DMS79 treated with DMSO at 0.1 percent for 48 hours (cell line): ENCODE data around the gene NRL.
A peak's percentile ranks its signal among the peaks of the same experiment; 100 is the strongest.

Experiments used
- DNase-seq: peaks from one replicate; lab custom pipeline; 2025; lab: John Stamatoyannopoulos, UW

NRL gene

DNA sequence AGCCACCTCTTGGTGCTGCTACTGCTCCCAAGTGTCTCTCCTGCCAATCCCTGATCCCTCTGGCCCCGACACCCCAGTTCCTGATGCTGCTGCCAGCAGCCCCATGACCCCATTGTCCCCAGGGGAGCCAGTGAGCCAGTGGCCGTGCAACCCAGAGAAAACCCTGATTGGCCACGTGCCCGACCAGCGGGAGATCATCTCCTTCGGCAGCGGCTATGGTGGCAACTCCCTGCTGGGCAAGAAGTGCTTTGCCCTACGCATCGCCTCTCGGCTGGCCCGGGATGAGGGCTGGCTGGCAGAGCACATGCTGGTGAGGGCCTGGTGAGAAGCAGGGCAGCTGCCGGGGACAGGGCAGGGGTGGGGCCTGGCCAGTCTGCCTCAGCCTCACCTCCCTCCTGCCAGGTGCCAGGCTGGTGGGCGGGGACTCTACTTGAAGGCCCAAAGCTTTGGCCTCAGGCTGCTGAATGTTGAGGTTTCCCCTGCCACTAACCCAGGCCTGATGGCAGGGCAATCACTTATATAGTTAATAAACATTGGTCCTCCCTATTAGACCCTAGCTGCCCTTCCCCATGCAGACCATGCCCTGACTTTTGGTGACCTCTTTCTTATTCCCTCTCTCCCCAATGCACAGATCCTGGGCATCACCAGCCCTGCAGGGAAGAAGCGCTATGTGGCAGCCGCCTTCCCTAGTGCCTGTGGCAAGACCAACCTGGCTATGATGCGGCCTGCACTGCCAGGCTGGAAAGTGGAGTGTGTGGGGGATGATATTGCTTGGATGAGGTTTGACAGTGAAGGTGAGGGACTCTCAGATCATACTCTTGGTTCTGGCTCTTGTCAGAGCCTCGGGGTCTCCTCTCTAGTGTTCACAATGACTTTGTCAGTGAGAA, 15.6 kb downstream of the NRL start:
- peak; percentile 85 for DNase-seq

GRCh38 chr14:24098229-24098926, 16.4 kb downstream of the NRL start:
- DNase-seq = no peak

GRCh38 chr14:24096545-24097181, 18.1 kb downstream of the NRL start:
- DNase-seq = no peak

- DNase-seq = peak; percentile 42
Measured at GRCh38 chr14:24095271-24096068, 19.3 kb downstream of the NRL start.

- DNase-seq = no peak
Measured at GRCh38 chr14:24094841-24095270, 19.9 kb downstream of the NRL start.

GRCh38 chr14:24093901-24094840, 20.6 kb downstream of the NRL start, which contains the start of gene PCK2:
PCK2 (plus strand) TSS chr14:24094311; CDS start chr14:24094406, 95 bp downstream.
- DNase-seq = peak; percentile 97

DNA sequence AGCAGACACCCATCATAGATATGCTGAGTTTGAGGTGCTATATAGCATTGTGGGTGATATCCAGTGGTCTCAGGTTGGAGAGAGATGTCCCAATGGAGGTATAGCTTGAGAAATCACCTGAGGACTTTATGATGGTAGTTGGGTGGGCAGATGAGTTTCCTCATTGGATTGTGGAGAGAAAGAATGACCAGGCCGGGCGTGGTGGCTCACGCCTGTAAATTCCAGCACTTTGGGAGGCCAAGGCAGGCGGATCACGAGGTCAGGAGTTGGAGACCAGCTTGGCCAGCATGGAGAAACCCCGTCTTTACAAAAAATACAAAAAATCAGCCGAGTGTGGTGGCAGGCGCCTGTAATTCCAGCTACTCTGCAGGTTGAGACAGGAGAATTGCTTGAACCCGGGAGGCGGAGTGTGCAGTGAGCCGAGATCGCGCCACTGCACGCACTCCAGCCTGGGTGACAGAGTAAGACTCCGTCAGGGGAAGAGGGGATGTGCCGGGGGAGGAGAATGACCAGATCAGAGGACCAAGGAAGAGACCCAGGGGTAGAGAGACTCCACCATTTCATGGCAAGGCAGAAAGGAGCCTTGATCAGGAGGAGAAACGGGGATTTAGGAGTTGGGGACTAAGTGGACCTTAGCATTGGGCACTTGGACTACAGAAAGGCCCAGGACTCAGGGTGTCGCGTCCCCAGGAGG, 21.4 kb downstream of the NRL start:
- no peak for DNase-seq

DNA sequence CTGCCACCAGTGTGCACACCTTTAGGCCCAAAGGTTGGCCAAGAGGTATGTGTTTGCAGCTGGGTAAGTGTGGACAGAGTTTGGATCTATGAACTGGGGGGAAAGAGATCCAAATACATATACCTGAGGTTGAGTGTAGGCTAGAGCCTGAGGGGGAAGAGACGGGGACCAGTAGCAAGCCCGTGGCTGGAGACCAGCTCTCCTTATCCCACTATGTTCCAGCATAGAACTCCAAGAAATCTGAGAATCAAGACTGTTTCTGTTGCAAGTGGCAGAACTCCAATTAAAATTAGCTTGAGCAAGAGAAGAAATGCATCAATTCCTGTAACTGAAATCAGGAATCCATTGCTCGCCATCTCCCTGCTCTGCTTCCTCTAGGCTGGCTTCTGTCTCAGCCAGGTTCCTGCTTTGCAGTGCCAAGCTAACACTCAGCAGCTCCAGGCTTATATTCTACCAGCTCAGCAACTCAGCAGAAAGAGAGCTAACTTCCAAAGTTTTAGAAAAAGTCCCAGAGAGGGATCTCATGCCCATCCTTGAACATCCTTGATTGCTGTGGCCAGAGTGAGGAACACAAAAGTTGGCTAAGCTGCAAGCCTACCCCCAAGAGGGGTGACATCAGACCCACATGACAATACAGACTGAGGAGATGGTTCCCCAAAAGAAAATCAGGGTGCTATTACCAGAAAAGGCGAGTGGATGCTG, 22.1 kb downstream of the NRL start:
- no peak for DNase-seq

GRCh38 chr14:24092110-24092504, 22.6 kb downstream of the NRL start:
- DNase-seq = no peak

GRCh38 chr14:24089890-24090289, 24.9 kb downstream of the NRL start:
- DNase-seq = no peak

DNA sequence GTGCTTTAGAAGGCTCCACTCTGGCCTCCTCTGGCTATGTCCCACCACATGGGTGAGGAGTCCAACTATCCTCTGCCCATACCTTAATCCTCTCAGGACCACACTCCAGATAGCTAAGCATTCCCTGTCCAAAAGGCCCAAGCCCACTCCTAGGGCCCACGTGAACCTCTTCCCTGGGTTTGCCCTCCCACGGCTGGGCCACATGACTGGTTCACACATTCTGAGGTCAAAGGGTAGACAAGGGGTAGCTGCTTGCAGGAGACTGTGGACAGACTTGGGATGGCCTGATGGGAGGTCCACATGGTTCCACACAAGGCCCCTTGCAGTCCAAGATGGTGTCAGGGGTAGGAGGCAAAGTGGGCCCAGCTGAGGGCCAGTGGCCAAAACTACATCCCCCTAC, 26.7 kb downstream of the NRL start:
- no peak for DNase-seq

- DNase-seq = no peak
Measured at GRCh38 chr14:24087004-24087403, 27.7 kb downstream of the NRL start.

- DNase-seq = no peak
Measured at GRCh38 chr14:24086193-24086955, 28.4 kb downstream of the NRL start.

- DNase-seq = no peak
Measured at GRCh38 chr14:24085215-24085614, 29.5 kb downstream of the NRL start.

DNA sequence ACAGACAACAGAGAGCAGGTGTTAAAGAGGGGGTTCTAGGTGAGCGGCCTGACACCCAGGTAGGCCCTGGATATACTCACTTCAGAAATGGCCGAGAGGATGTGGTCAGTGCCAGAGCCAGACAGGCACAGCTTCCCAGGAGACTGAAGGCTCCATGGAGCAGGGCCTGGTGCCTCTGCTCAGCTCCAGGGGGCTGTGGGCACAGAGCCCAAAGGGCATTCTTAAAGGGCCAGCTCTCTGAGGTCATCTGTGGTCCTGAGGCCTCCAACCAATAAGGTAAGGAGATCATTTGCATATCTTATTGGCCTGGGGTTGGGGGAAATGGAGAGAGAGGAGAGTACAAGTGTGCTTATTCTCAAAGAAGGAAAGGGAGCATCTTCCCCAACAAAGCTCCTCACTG, 30.3 kb downstream of the NRL start:
- DNase-seq = no peak

- no peak for DNase-seq
Measured at GRCh38 chr14:24083462-24083861, 31.3 kb downstream of the NRL start.

GRCh38 chr14:24082411-24083080, 32.2 kb downstream of the NRL start:
- no peak for DNase-seq

DNA sequence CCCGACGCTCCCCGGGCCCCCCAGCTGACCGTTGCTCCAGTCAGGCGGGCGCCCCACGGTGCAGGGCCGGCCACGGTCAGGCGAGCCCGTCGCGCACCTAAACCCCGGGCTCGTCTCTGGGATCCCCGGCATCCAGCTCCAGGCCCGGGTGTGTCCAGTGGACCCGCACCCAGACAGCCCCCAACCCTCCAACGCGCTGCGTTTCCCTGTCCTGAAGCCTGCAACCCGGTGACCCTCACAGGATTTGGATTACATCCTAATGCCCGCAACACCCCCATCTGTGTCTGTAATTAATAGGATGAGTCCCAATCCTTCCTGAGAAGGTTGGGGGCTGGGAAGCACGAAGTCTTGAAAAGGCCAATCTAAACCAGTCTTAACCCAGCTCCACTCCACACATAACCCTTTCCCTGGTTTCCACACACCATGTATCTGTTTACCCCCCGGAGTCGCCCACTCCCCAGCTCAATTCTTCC, 33.0 kb downstream of the NRL start:
- DNase-seq = peak; percentile 39
